Testis (tissue), 2 donors: Measurements from ENCODE around the gene NECAB3.

Source experiments
- POLR2A ChIP-seq: fragments of 450-650 bp; IDR thresholded peaks from one replicate; pipeline ENCODE4 v1.6.1; 2017; ENCODE audit warnings: antibody characterized with exemption, mild to moderate bottlenecking, moderate library complexity
- TF ChIP-seq, protein P1 (sequence below), 3 experiments: fragments of 450-650 bp in 2 of 3; fragments of 200-600 bp in 1 of 3; sonication (generic) in 1 of 3; IDR thresholded peaks; one replicate each; pipeline ENCODE4 v1.5.1; 2016 to 2019; ENCODE audit warnings: antibody characterized with exemption in 3 of 3, mild to moderate bottlenecking in 2 of 3, moderate library complexity in 1 of 3

GRCh38 chr20:33679758-33680485, 5.7 kb upstream of the NECAB3 start:
- TF ChIP-seq, protein P1, sequence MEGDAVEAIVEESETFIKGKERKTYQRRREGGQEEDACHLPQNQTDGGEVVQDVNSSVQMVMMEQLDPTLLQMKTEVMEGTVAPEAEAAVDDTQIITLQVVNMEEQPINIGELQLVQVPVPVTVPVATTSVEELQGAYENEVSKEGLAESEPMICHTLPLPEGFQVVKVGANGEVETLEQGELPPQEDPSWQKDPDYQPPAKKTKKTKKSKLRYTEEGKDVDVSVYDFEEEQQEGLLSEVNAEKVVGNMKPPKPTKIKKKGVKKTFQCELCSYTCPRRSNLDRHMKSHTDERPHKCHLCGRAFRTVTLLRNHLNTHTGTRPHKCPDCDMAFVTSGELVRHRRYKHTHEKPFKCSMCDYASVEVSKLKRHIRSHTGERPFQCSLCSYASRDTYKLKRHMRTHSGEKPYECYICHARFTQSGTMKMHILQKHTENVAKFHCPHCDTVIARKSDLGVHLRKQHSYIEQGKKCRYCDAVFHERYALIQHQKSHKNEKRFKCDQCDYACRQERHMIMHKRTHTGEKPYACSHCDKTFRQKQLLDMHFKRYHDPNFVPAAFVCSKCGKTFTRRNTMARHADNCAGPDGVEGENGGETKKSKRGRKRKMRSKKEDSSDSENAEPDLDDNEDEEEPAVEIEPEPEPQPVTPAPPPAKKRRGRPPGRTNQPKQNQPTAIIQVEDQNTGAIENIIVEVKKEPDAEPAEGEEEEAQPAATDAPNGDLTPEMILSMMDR (IDR thresholded peaks at IDR 0.05) = no peak
- TF ChIP-seq POLR2A = no peak
